Testis (tissue), 2 donors: ENCODE measurements around the gene LYSMD2.

ENCODE experiments used
- CTCF ChIP-seq, 3 experiments: fragments of 450-650 bp in 2 of 3; fragments of 200-600 bp in 1 of 3; sonication (generic) in 1 of 3; IDR thresholded peaks; one replicate each; pipeline ENCODE4 v1.5.1; 2016 to 2019; ENCODE audit warnings: antibody characterized with exemption in 3 of 3, mild to moderate bottlenecking in 2 of 3, moderate library complexity in 1 of 3
- POLR2A ChIP-seq: fragments of 450-650 bp; IDR thresholded peaks from one replicate; pipeline ENCODE4 v1.6.1; 2017; ENCODE audit warnings: antibody characterized with exemption, mild to moderate bottlenecking, moderate library complexity

- TF ChIP-seq CTCF (IDR thresholded peaks at IDR 0.05) (no peak), POLR2A (no peak)
These were observed 23.4 kb upstream of the LYSMD2 start for GRCh38 chr15:51760805-51761204.
